HL-60 (cell line): ENCODE data around the gene THEM5.
"Not testable (repeated sequence)": the region's sequence is repeated elsewhere in the genome, so short reads cannot be mapped to it uniquely, and the experiment has no call there.

Source experiments
- POLR2AphosphoS5 ChIP-seq: IDR thresholded peaks from 2 replicates; pipeline ENCODE4 v1.6.1; 2012; ENCODE audit warnings: low read depth
- TF ChIP-seq, protein P1 (sequence below): IDR thresholded peaks from one replicate; pipeline ENCODE4 v1.5.1; 2011; ENCODE audit warnings: low read length, control low read depth, inconsistent platforms; ENCODE audit not compliant: insufficient read depth
- TF ChIP-seq, protein P2 (sequence below): IDR thresholded peaks from 2 replicates; pipeline ENCODE4 v1.6.1; 2012; ENCODE audit warnings: low read depth; ENCODE audit not compliant: insufficient replicate concordance

DNA sequence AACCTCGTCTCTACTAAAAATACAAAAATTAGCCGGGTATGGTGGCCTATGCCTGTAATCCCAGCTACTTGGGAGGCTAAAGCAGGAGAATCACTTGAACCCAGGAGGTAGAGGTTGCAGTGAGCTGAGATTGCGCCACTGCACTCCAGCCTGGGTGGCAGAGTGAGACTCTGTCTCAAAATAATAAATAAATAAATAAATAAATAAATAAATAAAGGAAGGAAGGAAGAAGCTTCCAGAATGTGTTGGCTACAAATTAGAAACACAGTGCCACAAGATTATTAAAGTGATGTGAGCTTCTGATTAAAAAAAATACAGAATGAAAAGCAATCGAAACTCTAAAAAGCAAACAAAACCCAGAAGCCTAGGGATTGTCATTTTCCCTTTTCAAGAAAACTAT is 30.4 kb upstream of the THEM5 start:
- TF ChIP-seq, protein P1, sequence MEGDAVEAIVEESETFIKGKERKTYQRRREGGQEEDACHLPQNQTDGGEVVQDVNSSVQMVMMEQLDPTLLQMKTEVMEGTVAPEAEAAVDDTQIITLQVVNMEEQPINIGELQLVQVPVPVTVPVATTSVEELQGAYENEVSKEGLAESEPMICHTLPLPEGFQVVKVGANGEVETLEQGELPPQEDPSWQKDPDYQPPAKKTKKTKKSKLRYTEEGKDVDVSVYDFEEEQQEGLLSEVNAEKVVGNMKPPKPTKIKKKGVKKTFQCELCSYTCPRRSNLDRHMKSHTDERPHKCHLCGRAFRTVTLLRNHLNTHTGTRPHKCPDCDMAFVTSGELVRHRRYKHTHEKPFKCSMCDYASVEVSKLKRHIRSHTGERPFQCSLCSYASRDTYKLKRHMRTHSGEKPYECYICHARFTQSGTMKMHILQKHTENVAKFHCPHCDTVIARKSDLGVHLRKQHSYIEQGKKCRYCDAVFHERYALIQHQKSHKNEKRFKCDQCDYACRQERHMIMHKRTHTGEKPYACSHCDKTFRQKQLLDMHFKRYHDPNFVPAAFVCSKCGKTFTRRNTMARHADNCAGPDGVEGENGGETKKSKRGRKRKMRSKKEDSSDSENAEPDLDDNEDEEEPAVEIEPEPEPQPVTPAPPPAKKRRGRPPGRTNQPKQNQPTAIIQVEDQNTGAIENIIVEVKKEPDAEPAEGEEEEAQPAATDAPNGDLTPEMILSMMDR = not testable (repeated sequence)
- TF ChIP-seq POLR2AphosphoS5 = not testable (repeated sequence)
- TF ChIP-seq, protein P2, sequence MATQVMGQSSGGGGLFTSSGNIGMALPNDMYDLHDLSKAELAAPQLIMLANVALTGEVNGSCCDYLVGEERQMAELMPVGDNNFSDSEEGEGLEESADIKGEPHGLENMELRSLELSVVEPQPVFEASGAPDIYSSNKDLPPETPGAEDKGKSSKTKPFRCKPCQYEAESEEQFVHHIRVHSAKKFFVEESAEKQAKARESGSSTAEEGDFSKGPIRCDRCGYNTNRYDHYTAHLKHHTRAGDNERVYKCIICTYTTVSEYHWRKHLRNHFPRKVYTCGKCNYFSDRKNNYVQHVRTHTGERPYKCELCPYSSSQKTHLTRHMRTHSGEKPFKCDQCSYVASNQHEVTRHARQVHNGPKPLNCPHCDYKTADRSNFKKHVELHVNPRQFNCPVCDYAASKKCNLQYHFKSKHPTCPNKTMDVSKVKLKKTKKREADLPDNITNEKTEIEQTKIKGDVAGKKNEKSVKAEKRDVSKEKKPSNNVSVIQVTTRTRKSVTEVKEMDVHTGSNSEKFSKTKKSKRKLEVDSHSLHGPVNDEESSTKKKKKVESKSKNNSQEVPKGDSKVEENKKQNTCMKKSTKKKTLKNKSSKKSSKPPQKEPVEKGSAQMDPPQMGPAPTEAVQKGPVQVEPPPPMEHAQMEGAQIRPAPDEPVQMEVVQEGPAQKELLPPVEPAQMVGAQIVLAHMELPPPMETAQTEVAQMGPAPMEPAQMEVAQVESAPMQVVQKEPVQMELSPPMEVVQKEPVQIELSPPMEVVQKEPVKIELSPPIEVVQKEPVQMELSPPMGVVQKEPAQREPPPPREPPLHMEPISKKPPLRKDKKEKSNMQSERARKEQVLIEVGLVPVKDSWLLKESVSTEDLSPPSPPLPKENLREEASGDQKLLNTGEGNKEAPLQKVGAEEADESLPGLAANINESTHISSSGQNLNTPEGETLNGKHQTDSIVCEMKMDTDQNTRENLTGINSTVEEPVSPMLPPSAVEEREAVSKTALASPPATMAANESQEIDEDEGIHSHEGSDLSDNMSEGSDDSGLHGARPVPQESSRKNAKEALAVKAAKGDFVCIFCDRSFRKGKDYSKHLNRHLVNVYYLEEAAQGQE = not testable (repeated sequence)
